Measurements from ENCODE around the gene TCEAL3.

DNA sequence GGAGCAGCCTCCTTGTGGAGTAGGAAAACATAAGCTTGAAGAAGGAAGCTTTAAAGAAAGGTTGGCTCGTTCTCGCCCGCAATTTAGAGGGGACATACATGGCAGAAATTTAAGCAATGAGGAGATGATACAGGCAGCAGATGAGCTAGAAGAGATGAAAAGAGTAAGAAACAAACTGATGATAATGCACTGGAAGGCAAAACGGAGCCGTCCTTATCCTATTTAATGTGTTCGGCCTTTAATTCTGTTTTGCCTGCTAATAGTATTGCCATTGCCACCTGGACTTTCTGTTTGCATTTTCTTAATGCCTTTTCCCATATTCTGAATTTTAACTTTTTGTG, 22.4 kb downstream of the TCEAL3 start:
- TF ChIP-seq, protein P1, sequence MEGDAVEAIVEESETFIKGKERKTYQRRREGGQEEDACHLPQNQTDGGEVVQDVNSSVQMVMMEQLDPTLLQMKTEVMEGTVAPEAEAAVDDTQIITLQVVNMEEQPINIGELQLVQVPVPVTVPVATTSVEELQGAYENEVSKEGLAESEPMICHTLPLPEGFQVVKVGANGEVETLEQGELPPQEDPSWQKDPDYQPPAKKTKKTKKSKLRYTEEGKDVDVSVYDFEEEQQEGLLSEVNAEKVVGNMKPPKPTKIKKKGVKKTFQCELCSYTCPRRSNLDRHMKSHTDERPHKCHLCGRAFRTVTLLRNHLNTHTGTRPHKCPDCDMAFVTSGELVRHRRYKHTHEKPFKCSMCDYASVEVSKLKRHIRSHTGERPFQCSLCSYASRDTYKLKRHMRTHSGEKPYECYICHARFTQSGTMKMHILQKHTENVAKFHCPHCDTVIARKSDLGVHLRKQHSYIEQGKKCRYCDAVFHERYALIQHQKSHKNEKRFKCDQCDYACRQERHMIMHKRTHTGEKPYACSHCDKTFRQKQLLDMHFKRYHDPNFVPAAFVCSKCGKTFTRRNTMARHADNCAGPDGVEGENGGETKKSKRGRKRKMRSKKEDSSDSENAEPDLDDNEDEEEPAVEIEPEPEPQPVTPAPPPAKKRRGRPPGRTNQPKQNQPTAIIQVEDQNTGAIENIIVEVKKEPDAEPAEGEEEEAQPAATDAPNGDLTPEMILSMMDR (IDR thresholded peaks at IDR 0.05), result no peak
- no peak for TF ChIP-seq POLR2AphosphoS5 (IDR thresholded peaks at IDR 0.05)

Measured in prostate gland (tissue), 2 donors.